AG04450 (cell line): ENCODE results near the gene DGUOK. TPM values are rescaled to one million over a fixed set of nuclear protein-coding genes. Genes with fewer than 3 reads are reported as not detected.
A peak's percentile ranks its signal among the peaks of the same experiment; 100 is the strongest.

ENCODE experiments used
- CTCF ChIA-PET: fragments of 300-600, 350-600 bp; formaldehyde crosslinking; extraction: SDS; loops from one replicate; lab custom pipeline; 2022; ENCODE audit warnings: antibody characterized with exemption, inconsistent platforms; lab: Charles Lee
- POLR2A ChIA-PET: fragments of 350-600 bp; formaldehyde crosslinking; extraction: SDS; loops from one replicate; lab custom pipeline; 2021; ENCODE audit warnings: antibody characterized with exemption, inconsistent platforms; lab: Yijun Ruan, JAX
- DNase-seq: peaks from one replicate; pipeline ENCODE4 v3.0.0-alpha.2; 2011; ENCODE audit warnings: low read depth, low spot score
- H3K27ac ChIP-seq: one replicate; pipeline ENCODE4 v1.5.1; 2012; ENCODE audit warnings: low read depth, low read length, control low read depth
- H3K27me3 ChIP-seq: one replicate; pipeline ENCODE4 v1.6.0; 2012; ENCODE audit warnings: low read length; ENCODE audit not compliant: control insufficient read depth, insufficient read depth
- H3K4me3 ChIP-seq: 2 replicates; pipeline ENCODE4 v1.5.1; 2011; ENCODE audit warnings: mild to moderate bottlenecking, low read depth, low read length, control low read depth
- H3K9me3 ChIP-seq: 2 replicates; pipeline ENCODE4 v1.5.1; 2012; ENCODE audit warnings: low read length; ENCODE audit not compliant: control insufficient read depth, insufficient read depth
- polyA plus RNA-seq: library from polyadenylated mRNA; depleted of rRNA; stranded (reverse); fragments of >200 nt; gene quantifications from 2 replicates; pipeline ENCODE4 v1.2.3, GENCODE V29; 2011
- TF ChIP-seq, protein P1 (sequence below): IDR thresholded peaks from 2 replicates; pipeline ENCODE4 v1.5.1; 2011; ENCODE audit warnings: low read depth, low read length, control low read depth, inconsistent platforms

Gene DGUOK
- polyA plus RNA-seq, 1 experiment, result 101 TPM

DNA sequence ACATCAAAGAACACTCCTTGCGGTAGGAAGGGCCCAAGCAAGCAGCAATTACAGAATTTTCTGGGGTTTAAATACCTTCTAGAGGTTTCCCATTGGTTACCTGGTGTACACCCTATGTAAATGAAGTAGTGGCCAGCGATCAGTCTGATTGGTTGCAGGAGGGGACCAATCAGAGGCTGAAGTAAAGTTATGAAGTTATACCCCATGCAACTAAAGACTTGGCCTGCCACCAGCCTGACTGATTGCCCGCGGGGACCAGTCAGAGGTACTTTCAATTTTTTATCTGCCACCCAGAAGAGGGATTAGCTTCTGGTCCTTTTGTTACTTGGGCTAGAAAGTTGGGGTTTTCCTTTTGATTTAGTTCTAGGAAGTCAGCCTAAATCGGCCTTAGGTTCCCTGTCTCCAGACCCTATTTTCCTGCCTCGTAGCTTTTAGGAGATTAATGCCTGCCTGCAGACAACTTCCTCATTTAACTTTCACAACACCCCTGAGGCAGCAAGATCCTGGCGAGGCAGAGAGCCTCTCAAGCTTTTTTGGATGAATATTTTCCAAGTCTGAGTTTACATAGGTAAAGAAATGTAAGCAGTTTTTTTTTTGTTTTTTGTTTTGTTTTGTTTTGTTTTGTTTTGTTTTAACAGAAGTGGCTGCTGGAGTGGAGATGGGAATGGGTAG, 1.5 kb upstream of the DGUOK start:
- ChIA-PET CTCF (interaction anchor here (1.0 to 1.3 kb wide), 2 partner anchors 101 to 222 kb away, joined by 3 to 4 read pairs; partner anchors contain the start of gene BOLA3), POLR2A (interaction anchor here (0.7 kb wide), 1 partner anchor 19 kb away, joined by 6 read pairs; no protein-coding TSS in a partner anchor)
- Histone ChIP-seq H3K9me3 (peaks cover 3% of the 10 kb centered on the region; the same call in 1 of the 2 replicates), H3K27me3 (no peaks in the 10 kb centered on the region), H3K27ac (no peak overlapping the region), H3K4me3 (no peak overlapping the region)
- TF ChIP-seq, protein P1, sequence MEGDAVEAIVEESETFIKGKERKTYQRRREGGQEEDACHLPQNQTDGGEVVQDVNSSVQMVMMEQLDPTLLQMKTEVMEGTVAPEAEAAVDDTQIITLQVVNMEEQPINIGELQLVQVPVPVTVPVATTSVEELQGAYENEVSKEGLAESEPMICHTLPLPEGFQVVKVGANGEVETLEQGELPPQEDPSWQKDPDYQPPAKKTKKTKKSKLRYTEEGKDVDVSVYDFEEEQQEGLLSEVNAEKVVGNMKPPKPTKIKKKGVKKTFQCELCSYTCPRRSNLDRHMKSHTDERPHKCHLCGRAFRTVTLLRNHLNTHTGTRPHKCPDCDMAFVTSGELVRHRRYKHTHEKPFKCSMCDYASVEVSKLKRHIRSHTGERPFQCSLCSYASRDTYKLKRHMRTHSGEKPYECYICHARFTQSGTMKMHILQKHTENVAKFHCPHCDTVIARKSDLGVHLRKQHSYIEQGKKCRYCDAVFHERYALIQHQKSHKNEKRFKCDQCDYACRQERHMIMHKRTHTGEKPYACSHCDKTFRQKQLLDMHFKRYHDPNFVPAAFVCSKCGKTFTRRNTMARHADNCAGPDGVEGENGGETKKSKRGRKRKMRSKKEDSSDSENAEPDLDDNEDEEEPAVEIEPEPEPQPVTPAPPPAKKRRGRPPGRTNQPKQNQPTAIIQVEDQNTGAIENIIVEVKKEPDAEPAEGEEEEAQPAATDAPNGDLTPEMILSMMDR, result no peak
- DNase-seq, result no peak

DNA sequence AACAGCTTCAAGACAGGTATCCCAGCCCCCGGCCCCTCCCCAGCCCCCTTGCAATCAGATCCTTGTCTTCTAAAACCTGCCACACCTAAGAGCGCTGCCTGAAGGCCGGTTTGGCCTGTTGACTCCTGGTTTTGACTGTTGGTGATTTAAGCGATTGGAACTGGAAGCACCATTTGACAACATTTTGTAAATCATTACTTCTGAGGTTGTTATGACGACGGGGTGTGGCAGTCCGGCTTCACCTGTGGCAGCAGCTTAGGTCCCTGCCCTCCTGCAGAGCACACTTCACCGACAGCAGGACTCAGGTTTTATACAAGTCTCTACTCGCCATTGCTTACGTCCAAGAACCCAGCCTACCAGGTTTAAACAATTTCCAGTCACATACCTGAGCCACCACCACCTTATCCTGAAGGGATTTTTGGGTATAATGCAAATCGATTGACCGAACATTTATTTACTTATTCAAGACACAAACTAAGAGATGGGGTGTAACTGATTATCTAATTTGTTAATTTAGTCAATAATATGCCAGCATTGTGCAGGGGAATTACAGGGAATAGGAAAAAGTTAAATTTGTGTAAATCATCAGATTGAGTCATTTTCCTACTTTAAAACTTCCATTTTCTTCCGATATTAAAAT, 707 bp upstream of the DGUOK start:
- no peak overlapping the region for H3K27ac ChIP-seq
- TF ChIP-seq, protein P1, result no peak

DNA sequence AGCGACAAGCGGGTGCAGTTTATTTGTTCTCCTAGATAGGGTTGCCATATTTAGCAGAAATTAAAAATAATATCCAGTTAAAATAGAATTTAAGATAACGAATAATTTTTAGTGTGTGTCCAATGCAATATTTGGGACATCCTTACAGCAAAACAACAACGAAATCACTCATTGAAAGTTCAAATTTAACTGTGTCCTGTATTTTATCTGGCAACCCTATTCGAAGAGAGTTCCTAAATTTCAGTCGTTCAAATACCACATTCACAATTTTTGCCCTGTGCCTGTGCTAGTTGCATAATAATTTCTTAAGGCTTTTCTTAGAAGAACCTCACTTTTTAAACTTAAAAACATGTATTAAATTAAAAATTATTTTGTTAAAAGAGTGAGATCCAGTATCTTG, 664 bp downstream of the DGUOK start:
- Histone ChIP-seq H3K9me3 (peaks cover 3% of the 10 kb centered on the region; the same call in 1 of the 2 replicates), H3K4me3 (peak overlapping the region; percentile 91), H3K27me3 (no peaks in the 10 kb centered on the region), H3K27ac (peak overlapping the region; percentile 97)
- TF ChIP-seq, protein P1, result no peak
- DNase-seq, result no peak
- POLR2A ChIA-PET, result interaction anchor here (0.6 to 1.0 kb wide), 3 partner anchors 35 to 271 kb away, joined by 3 to 5 read pairs (median 4); partner anchors contain the start of genes ACTG2 and MTHFD2
- CTCF ChIA-PET, result no interaction called here

More for the DNA sequence above, 707 bp upstream of the DGUOK start:
- H3K9me3 ChIP-seq, result peaks cover 3% of the 10 kb centered on the region; the same call in 1 of the 2 replicates
- ChIA-PET POLR2A (no interaction called here), CTCF (interaction anchor here (1.0 to 1.3 kb wide), 2 partner anchors 102 to 222 kb away, joined by 3 to 4 read pairs; partner anchors contain the start of gene BOLA3)
- DNase-seq, result no peak
- peak overlapping the region; percentile 51 for H3K4me3 ChIP-seq
- no peaks in the 10 kb centered on the region for H3K27me3 ChIP-seq

DNA sequence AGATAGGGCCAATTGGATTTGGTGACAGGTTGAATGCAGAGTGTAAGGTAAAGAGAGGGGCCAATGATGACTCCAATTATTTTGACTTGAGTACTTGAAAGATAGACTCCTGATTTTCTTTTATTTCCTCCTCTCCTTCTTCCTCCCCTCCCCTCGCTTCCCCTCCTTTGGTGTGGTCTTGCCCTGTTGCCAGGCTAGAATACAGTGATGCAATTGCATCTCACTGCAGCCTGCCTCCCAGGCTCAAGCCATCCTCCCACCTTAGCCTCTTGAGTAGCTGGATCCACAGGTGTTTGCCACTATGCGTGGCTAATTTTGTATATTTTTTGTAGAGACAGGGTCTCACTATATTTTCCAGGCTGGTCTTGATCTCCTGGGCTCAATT, 2.3 kb downstream of the DGUOK start:
- H3K27me3 ChIP-seq, result no peaks in the 10 kb centered on the region
- no peak overlapping the region for H3K4me3 ChIP-seq
- ChIA-PET CTCF (no interaction called here), POLR2A (no interaction called here)
- DNase-seq, result no peak
- TF ChIP-seq, protein P1, result no peak
- peaks cover 3% of the 10 kb centered on the region; the same call in 1 of the 2 replicates for H3K9me3 ChIP-seq
- H3K27ac ChIP-seq, result no peak overlapping the region
